ENCODE results near the gene FAM210B.
A peak's percentile ranks its signal among the peaks of the same experiment; 100 is the strongest.
"Not testable (repeated sequence)": the region's sequence is repeated elsewhere in the genome, so short reads cannot be mapped to it uniquely, and the experiment has no call there.

FAM210B gene

GRCh38 chr20:56324806-56325205 lies 34.0 kb upstream of the FAM210B start:
- DNase-seq (ENCODE audit: extremely low read depth, low read depth): no peak
- no peak for TF ChIP-seq CTCF (IDR thresholded peaks at IDR 0.05; ENCODE audit: low read depth, low read length, missing control alignments)
- no peak overlapping the region for H3K4me3 ChIP-seq (replicated peaks; ENCODE audit: low read depth, low read length)

- DNase-seq (ENCODE audit: extremely low read depth, low read depth): no peak
- no peak overlapping the region for H3K4me3 ChIP-seq (replicated peaks; ENCODE audit: low read depth, low read length)
- no peak for TF ChIP-seq CTCF (IDR thresholded peaks at IDR 0.05; ENCODE audit: low read depth, low read length, missing control alignments)
These were observed 29.9 kb upstream of the FAM210B start for GRCh38 chr20:56328861-56329260.

- H3K4me3 ChIP-seq (replicated peaks; ENCODE audit: low read depth, low read length); DNase-seq (ENCODE audit: extremely low read depth, low read depth): not testable (repeated sequence)
These were observed 22.1 kb upstream of the FAM210B start for GRCh38 chr20:56336709-56337108.

DNA sequence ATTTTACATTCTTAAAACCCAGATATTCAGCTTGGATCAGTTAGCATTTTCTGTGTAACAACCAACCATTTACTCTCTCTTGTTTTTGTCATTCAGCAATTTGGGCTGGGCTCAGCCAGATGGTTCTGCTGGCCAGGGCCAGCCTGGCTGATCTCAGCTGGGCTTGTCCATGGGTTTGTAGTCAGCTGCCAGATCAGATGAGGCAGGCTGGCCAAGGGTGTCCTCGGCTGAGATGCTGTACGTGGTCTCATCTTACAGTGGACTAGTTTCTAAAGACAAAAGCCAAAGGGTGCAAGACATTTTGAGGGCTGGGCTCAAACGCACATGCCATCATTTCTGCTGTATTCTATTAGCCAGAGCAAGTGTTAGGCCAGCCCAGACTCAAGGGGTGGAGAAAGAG lies 16.0 kb upstream of the FAM210B start:
- TF ChIP-seq CTCF (IDR thresholded peaks at IDR 0.05; ENCODE audit: low read depth, low read length, missing control alignments): no peak
- H3K4me3 ChIP-seq (replicated peaks; ENCODE audit: low read depth, low read length): no peak overlapping the region
- no peak for DNase-seq (ENCODE audit: extremely low read depth, low read depth)

GRCh38 chr20:56343861-56344381 lies 14.9 kb upstream of the FAM210B start:
- H3K4me3 ChIP-seq (replicated peaks; ENCODE audit: low read depth, low read length): 0 out of 2 replicates have a peak overlapping the region, but pooled peaks have one; percentile 7
- no peak for DNase-seq (ENCODE audit: extremely low read depth, low read depth)
- TF ChIP-seq CTCF (IDR thresholded peaks at IDR 0.05; ENCODE audit: low read depth, low read length, missing control alignments): peak; percentile 80

DNA sequence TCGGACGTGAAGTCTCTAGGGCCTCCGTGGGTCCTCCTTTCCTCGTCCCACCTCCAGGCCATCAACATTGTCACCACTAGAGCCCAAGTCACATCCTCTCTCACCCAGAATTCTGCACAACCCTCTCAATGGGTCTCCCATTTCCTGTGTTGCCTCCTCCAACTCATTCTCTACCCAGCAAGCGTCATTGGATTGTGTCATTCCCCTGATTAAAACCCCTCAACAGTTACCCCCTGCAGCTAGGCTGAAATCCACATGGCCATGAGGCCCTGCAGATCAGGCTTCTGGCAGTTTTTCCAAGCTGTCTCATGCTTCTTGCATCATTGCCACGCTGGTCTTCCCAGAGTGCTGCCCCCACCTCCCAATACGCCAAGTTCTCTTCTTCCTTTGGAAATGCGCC lies 12.9 kb upstream of the FAM210B start:
- no peak for DNase-seq (ENCODE audit: extremely low read depth, low read depth)
- TF ChIP-seq CTCF (IDR thresholded peaks at IDR 0.05; ENCODE audit: low read depth, low read length, missing control alignments): no peak
- H3K4me3 ChIP-seq (replicated peaks; ENCODE audit: low read depth, low read length): no peak overlapping the region

GRCh38 chr20:56347628-56348304 lies 11.0 kb upstream of the FAM210B start:
- TF ChIP-seq CTCF (IDR thresholded peaks at IDR 0.05; ENCODE audit: low read depth, low read length, missing control alignments): no peak
- no peak for DNase-seq (ENCODE audit: extremely low read depth, low read depth)
- no peak overlapping the region for H3K4me3 ChIP-seq (replicated peaks; ENCODE audit: low read depth, low read length)
